GM19395 (cell line): ENCODE results near the gene JARID2.

ENCODE experiments used
- ATAC-seq: cut with Tn5 transposase; IDR thresholded peaks from one replicate; pipeline ENCODE4 v1.9.1; 2021; ENCODE audit warnings: mild to moderate bottlenecking, moderate library complexity; ENCODE audit not compliant: unreplicated experiment

The JARID2 gene

DNA sequence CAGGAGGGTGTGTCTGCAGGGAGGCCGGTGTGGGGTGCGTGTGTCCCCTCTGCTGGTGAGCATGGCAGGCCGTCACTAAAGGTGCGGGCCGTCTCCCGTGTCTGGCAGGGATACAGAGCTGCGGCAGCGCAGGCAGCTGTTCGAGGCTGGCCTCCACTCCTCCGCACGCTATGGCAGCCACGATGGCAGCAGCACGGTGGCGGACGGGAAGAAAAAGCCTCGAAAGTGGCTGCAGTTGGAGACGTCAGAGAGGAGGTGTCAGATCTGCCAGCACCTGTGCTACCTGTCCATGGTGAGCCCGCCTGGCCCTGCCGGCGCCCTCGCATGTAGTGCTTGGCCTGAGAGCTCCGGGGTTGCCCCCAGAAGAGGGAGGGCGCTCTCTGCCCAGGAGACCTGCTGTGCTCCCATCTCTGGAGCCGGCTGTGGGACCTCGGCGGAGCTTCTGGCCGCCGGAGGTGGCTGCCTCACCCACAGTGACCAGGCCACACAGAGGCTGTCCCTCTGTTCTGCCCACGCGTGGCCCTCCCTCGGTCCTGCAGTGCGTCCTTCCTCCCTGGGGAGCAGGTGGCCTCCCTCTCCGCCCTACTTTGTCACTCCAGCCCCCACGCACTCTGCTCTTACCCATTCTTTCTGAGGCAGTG is 267.4 kb downstream of the JARID2 start:
- ATAC-seq, result no peak

DNA sequence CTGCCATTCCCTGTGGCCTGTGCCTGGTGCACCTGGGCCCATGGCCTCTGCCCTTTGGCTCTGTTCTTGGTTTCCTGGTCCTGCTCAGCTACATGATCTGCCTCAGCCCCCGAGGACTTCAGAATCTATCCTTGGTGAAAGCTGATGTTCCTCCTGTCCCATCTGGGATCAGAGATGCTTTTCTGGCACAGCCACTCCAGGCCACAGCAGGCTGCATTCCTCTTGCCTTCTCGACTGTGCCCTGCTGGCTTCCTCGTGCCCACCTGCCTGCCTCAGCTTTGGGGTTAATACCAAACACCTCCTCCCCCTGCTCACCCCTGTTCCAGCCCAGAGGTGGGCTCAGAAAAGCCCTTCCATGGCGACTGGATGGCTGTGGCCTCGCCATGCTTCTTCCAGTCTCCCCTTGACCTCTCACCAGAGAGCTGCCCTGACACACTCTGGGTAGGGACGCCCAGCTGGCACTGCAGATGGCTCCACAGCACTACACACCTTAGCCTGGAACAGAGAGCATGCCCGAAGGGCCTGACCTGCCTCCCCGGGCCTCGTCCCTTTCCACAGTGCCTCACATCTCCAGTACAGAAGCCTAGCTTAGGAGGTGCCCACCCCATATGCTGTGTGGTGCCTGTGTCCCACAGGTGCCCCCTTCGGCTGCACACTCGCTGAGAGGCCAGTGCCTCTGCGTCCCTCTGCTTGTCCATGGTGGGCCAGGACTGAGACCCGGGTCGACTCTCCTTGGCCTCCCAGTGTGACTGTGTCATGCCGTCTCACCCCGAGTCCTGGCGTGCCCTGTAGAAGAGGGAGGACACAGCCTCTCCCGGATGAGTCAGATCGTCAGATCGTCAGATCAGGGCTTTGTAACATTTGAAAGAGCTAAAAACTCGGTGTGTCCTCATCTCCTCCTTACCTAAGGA is 268.2 kb downstream of the JARID2 start:
- no peak for ATAC-seq

DNA sequence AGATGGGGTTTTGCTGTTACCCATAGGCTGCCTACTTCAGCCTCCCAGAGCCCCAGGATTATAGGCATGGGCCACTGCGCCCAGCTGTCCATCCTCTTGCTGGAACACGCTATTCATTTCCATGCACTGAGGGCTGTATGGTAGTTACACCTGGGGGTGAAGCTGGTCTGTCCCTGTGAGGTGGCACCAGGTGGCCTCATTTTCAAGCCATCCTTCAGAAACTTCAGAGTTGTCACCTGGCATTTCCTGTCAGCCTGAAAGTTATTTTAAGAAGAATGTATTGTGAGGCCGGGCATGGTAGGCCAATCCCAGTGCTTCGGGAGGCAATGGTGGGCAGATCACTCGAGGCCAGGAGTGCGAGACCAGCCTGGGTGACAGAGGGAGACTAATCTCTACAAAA is 269.4 kb downstream of the JARID2 start:
- no peak for ATAC-seq

DNA sequence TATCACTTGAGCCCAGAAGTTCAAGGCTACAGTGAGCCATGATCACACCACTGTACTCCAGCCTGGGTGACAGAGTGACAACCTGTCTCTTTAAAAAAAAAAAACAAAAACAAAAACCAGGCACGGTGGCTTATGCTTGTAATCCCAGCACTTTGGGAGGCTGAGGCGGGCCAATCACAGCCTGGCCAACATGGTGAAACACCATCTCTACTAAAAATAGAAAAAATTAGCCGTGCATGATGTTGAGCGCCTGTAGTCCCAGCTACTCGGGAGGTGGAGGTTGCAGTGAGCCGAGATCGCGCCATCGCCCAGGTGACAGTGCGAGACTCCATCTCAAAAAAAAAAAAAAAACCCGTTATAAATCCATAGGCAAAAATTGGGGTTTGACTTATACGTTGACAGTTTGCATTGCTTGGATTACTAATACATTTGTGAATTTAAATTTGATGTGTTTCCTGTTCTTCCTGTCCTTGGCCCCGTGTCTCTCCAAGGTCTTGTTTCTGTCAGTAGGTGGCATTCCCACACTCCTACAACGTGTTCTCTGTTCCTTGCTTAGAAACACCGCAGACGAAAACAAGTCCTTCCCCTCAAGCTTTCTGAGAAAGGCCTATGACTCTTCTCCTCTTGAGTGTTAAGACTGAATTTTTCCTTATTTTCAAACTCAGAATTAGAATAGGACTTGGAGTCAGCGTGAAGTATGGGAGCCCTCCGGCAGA is 269.9 kb downstream of the JARID2 start:
- no peak for ATAC-seq

DNA sequence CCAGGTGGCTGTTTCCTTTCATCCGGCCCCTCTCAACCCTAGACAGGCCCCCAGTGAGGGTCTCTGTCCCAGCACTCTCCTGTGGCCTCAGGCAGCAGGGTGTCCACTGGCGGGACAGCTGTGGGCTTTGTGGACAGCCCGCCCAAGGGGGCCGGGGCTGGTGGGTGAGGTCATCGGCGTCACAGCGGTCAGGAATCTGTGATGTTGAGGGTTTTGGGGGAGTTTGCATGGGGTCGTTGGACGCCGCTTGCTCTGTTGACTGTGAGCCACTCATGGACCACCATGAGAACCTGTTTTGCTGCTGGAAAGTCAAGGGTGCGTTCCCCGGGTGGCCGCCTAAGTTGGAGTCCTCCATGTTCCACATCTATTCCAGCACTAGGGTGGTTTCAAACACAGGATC is 270.5 kb downstream of the JARID2 start:
- no peak for ATAC-seq

DNA sequence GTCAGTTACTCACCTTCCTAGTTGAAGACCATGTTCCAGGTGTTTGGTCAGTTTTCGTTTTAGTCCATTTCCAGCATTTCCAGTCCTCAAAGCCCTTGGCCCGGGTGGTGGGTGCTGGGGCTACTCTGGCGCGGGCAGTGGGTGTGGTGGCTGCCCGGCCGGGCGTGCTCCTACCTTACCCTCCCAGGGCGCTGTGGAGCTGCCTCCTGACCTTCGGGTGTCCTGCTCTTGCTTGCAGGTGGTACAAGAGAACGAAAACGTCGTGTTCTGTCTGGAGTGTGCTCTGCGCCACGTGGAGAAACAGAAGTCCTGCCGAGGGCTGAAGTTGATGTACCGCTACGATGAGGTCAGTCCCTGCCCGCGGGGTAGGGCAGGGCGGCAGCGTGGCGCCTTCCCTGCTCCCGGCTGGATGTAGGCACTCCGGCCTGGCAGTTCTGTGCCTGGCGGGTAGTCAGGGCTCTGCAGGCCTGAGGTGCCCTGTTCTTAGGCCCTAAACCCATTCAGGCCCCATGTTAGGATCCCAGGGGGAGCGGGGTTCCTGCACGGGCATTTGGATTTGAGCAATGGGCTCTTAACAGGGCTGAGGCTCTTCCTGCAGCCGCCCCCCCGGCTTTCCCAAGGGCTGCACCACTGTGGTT is 271.2 kb downstream of the JARID2 start:
- ATAC-seq, result no peak

DNA sequence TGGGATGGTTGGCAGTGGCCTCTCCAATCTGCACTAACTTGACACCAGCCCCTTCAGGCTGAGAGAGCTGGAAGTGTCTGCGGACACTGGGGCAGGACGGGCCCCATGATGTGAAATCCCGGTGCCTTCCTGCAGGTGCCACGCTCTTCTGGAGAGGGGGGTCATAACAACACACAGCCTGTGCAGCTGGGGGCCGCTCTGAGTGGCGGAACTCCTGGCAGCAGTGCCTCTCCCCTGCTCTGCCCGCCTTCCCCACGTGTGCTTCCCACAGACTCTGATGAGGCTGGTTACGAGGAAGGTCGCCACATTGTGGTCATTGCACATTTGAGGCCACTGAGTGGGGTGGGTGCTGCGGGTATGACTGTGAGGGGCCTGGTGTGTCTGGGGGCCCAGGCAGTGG is 271.7 kb downstream of the JARID2 start:
- no peak for ATAC-seq

DNA sequence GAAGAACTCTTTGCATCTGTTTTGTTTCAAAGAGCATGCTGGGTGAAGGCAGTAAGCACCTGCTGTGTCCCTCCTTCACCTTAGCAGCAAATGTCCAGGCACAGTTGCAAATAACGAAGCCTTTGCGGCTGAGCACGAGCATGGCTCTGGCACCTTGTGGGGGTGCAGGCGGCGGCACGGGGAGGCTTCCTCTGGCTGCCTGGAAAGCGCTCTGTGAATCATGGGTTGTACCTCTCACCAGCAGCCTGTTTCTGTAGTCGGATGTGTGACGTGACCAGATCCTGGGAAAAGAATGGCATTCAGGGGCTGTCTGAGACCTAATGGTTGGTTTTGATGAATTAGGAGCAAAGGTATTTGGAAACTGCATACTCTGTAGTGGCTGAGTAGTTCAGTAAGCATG is 272.2 kb downstream of the JARID2 start:
- no peak for ATAC-seq

DNA sequence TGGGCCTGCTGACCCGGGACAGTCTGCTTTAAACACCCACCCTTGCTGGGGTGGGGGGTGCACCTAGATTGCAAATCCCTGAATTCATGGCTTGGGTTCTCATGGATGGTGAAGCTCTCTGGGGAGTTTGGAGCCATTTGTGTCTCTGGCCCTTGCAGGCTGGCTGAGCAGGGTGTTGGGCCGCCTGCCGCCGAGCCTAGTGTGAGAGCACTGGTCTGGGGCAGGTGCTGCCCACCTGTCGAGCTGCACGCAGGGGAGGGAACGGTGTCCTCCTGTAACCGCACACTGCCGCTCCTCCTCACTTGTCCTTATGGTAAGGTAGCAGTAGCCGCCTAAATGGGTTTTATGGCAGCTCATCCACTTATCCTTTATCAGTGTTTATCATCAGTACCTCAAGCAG is 273.0 kb downstream of the JARID2 start:
- ATAC-seq, result no peak

DNA sequence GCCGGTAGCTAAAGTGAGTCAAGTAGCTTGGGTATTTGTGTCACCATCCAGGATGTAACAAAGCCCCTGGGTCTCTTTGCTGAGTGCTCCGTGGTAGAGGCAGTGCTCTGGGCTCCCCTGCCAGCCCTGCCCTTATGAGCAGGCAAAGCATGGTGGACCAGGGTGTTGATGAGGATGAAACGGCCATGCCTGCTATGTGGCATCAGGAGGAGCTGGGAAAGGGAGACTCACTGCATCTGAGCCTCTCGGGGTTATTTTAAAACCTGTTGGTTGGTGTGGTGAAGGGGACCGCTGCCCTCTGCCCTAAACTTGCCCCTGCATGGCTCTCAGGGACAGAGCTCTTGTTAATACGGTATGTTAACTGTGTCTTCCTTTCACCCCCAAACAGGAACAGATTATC is 273.8 kb downstream of the JARID2 start:
- ATAC-seq, result no peak

DNA sequence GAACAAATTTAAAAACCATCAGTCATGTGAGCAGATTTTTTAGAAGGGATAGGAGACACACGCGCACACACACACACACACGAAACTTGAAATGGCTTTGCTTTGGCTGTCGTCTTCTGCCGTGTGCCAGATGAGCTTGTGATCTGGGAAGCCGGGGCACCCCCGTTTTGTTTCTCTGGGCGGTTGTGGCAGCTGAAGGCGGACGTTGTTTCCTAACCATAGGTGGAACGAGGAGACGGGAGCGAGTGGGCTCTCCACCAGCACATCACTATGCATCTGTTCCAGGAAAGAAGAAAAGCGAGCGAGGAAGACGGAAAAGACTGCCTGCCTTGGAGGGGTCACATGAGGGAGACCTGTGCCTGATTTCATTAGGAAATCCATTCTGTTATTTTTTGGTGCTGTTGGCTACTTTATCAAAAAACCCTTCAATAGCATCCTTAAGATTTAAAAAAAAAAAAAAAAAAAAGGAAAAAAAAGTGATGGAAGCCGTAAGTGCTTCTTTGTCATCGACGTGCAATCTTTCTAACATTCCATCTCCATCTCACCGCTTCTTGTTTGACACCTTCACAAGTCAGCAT is 274.8 kb downstream of the JARID2 start:
- ATAC-seq, result no peak

DNA sequence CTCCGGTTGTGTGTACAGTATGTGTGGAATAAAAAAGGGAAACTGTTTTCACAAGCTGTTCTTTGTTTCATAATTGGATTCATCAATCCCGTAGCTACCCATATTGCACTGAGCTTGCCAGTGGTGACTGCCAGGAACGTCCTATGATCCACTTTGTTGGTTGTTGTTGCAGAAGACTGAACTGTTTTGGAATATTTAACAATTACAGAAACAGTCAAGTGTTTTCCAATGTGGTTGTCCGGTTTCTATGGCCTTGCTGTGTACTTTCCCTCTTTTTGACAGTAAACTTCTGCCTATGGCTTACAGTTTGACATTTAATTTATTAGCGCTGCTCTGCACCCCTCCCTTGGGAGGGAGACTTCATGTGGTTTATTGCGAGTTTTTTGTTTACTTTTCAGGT is 275.7 kb downstream of the JARID2 start:
- no peak for ATAC-seq

DNA sequence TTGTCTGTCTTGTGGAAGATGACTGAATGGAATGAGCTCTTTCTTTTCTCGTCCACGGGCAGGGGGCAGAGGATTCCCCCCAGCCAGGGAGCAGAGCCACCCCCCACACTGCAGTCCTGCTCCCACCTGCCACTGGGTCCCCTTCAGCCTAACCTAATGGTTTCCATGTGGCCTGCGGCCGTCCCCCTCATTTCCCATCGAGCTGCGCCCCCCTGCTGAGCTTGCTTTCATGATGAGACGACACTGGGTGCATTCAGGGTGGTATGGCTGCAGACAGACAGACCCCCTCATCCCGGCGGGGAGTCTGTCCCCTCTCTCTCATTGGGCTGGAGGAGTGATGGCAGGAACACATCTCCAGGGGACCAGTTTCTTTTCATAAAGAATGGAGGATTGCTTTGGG is 276.2 kb downstream of the JARID2 start:
- no peak for ATAC-seq

DNA sequence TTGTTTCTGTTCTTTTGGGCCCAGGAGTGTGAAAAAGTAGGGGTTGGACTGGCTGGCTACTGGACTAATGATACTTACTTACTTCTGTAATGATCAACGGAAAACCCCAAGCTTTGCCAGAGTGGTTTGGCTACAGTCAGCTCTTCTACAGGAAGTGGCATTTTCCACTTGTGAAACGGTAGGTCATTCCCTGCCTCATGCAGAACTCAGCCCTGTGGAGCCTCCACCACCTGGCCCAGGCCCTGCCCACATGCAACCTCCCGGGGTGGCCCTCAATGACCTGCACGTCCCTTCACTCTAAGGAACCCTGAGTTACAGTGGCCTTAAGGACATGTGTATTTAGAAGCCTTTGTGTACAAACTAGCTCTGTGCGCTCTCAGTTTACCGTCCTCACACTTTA is 276.6 kb downstream of the JARID2 start:
- ATAC-seq, result no peak

DNA sequence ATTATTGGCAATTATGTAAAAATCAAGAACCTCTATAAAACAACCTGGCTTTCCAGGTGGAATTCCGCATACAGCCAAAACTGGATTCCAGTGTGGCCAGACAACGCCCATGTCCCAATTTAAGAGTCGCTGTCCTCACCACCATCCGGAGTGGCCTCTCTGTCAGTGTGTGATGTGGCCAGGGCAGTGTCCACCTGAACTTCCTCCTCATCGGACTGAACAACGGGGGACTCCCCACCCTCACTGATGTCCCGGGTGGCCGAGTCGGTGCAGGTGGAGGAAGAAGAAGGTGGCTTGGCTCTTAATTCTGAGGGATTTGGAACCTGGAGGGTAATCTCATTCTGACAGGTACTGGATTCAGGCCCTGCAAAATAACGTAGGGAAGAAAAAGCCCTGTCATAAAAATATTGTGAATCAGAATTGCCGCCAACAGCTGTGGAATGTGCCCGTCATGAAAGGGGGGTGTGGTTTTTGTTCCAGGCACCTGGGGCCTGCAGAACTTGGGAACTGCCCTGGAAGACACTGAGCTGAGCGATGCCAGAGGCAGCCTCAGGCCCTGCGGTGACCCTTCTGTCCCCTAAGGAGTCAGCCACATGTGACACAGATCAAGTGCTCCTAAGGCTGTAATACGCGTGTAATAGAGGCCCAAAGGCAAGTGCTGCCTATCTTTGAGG is 277.1 kb downstream of the JARID2 start:
- no peak for ATAC-seq

DNA sequence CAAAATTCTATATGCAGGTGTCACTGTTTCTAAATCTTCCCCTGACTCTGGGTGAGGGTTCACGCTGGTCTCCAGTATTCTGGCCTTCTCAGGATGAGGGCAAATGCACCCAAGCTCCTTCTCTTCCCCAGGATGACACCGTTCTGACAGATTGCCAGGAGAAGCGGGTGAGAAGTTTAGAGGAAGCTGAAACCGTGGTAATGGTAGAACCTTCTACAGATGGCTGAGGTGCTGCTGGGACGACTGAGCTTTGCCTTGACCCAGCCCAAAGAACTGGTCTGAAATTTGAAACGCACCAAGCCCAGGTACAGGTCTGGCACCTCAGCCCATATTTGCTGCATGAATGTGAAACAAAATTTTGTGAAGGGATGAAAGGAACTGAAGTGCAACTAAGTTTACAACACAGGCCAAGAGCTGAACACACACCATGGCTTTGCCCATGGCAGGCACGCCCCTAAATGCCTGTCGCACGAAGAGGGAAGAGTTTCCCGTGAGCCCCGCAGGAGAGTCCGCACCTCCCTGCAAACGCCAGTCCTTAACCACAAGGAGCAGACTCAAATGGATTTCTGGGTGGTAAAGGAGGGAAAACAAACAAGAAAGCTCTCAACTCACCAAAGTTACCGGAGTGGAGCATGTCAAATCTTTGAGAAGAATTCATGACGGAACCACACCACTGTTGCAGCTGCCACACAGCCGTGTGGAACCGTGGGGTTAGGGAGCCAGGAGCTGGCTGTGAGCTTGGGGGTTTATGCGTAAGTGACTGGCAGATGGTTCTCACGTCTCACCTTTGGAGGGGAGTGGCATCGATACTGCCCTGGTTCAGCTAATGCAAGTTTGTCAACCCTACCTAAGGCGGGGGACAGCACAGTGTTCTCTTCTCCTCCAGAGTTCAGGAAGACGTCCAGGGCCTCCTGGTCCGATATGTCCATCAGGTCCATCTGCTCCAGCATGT is 278.1 kb downstream of the JARID2 start:
- ATAC-seq, result no peak

DNA sequence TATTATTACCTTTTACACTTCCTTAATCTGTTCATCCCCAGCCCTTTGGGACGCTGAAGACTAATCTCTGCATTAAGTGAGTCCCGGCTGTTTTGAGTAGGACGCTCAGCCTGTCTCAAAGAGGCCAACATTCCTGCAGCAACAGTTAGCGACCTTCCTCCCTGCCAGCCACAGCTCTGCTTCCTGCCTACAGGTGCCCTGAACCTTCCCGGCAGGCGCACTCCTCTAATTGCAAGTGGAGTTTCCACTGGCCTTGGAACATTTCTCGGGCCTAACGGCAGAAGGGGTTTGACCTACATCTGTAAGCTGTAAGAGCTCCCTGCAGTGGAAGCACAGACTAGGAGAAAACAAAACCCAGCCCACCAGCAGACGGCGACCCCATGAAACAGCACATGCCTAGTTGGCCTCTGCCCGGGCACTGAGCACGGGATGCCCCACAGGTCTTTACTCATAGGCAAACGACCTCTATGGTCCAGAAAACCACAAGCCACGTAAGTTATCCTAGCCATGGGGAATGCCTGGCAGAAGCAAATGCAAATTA is 279.1 kb downstream of the JARID2 start:
- ATAC-seq, result no peak

DNA sequence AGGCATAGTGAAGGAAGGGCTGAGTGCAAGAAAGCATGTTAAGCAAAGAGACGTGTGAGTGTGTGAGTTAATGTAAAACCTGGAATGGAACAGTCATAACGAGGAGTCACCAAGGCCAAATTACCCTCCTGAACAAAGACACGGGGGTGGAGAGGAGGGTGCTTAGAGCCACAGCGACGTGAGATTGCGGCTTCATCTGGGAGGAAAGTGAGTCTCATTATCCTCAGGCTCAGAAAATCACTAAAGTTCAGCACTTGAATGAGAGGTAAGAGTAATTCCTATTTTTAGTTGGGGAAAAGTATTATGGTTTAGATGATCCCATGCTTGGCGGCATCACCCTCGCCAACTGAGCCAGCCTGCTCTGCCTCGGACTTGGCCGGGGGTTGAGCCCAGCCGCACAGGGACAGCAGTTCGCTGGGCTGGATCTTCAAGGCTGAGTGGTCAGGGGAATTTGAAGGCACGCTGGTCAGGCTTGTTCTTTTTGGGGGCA is 280.4 kb downstream of the JARID2 start:
- no peak for ATAC-seq
